Mononuclear cell (primary cell): ENCODE results near the gene SUSD2. TPM values are rescaled to one million over a fixed set of nuclear protein-coding genes. Genes with fewer than 3 reads are reported as not detected.
"Not testable (repeated sequence)": the region's sequence is repeated elsewhere in the genome, so short reads cannot be mapped to it uniquely, and the experiment has no call there.

Source experiments
- H3K27me3 ChIP-seq: 2 replicates; pipeline ENCODE4 v1.6.0; 2011; ENCODE audit warnings: low read length, control low read depth; ENCODE audit not compliant: insufficient read depth
- H3K4me1 ChIP-seq: 2 replicates; pipeline ENCODE4 v1.5.1; 2011; ENCODE audit warnings: mild to moderate bottlenecking, low read length, control low read depth; ENCODE audit not compliant: insufficient read depth
- H3K4me3 ChIP-seq: 2 replicates; pipeline ENCODE4 v1.5.1; 2011; ENCODE audit warnings: mild to moderate bottlenecking, low read length, moderate library complexity
- H3K9me3 ChIP-seq: 2 replicates; pipeline ENCODE4 v1.5.1; 2011; ENCODE audit warnings: low read depth, mild to moderate bottlenecking, control low read depth, low read length
- total RNA-seq: library from RNA; depleted of rRNA; stranded (reverse); fragments of >200 nt; gene quantifications from one replicate; pipeline ENCODE4 v1.2.3, GENCODE V29; 2012

Gene SUSD2
- total RNA-seq, 1 donor, result 0.31 TPM

DNA sequence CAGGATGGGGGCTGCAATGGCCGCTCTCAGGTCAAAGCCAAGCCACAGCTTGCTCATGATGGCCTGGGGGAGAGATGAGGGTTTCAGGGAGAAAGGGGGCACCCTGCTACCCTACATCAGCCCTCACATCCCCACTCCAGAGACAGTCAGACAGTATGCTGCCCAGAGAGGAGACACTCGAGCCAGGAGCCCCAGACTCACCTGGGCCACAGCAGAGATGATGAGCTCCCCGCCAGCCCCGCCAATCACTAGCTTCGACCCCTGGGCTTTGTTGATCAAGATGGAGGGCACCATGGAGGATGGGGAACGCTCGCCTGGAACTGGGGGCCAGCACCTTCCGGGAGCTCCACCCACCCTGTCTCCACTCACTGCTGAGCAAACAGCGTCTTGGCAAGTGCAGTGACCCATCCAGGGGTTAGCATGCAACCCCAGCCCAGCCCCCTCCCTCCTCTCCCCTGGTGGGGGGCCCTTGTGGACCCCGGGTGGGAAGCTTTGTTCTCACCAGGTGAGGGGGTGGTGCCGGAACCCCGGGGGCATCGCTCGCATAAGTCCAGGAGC is 43.8 kb downstream of the SUSD2 start:
- Histone ChIP-seq H3K4me1 (no peaks in the 10 kb centered on the region), H3K4me3 (no peak overlapping the region), H3K27me3 (no peaks in the 10 kb centered on the region), H3K9me3 (no peaks in the 10 kb centered on the region)

DNA sequence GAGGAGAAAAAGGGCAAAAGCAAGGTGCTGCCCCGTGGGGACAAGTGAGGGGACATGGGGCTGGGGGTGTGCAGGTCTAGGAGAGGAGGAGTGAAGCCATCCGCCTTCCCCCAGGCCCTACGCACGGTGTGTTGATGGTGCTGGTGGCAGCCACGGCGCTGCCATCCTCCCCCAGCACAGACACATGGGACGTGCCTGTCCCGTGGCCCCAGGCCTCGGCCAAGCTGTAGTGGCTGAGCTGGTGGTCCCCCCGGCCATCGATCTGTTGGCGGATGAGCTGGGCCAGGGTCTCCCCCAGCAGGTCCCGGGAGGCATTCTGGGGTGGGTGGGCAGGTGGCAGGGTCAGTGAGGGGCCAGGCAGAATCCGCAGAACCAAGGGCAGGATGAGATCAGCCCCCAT is 44.7 kb downstream of the SUSD2 start:
- no peak overlapping the region for H3K4me3 ChIP-seq
- no peaks in the 10 kb centered on the region for H3K9me3 ChIP-seq
- no peaks in the 10 kb centered on the region for H3K4me1 ChIP-seq
- no peaks in the 10 kb centered on the region for H3K27me3 ChIP-seq

DNA sequence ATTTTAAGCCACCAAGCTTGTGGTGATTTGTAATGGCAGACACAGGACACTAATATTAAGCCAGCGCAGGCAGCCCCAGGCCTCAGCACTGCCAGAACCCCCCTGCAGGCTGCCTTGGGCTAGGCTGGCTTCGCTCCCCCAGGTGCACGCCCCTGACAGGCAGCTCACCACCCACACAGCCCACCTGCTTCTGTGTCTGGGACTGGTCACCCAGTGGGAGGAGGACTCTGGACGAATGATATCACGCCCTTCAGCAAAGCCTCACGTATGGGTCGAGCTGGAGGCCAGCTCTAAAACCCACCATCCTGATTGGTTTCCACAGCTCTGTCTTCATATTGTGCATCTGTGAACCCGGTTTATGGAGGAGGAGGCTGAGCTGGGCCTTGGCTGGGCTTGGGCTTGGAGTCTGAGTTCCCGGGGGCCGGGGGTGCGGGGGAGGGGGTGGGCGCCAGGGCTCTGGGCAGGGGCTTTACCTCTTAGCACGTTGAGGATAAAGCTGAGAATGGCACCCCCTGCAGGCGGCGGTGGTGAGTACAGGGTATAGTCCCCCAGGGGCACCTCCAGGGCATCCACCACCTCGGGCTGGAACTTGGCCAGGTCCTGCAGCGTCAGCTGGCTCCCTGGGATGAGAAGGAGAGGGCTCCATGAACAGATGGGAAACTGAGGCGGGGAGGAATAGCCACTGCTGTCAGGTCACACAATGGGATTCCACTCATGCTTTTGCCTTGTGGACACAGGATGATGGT is 49.8 kb downstream of the SUSD2 start:
- no peaks in the 10 kb centered on the region for H3K4me1 ChIP-seq
- H3K27me3 ChIP-seq, result no peaks in the 10 kb centered on the region
- no peaks in the 10 kb centered on the region for H3K9me3 ChIP-seq
- H3K4me3 ChIP-seq, result no peak overlapping the region

DNA sequence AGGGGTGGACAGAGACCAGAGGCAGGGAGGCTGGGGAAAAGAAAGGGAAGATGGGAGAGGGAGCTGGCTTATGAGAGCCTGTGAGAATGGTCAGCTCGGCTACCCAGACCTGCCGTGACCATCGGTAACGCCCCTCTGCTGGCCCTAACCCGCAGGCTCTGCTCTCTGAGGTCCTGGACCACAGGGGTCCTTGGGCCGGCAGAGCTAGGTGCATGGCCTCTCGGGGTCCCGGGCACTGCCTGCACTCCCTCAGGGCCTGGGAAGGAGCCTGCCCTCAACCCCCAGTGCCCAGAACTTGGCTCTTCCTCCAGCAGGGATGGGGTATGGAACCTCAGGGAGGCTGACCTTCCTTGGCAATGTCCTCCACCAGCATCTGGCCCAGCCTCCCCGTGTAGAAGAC is 50.4 kb downstream of the SUSD2 start:
- H3K27me3 ChIP-seq, result no peaks in the 10 kb centered on the region
- no peak overlapping the region for H3K4me3 ChIP-seq
- no peaks in the 10 kb centered on the region for H3K4me1 ChIP-seq
- H3K9me3 ChIP-seq, result no peaks in the 10 kb centered on the region

DNA sequence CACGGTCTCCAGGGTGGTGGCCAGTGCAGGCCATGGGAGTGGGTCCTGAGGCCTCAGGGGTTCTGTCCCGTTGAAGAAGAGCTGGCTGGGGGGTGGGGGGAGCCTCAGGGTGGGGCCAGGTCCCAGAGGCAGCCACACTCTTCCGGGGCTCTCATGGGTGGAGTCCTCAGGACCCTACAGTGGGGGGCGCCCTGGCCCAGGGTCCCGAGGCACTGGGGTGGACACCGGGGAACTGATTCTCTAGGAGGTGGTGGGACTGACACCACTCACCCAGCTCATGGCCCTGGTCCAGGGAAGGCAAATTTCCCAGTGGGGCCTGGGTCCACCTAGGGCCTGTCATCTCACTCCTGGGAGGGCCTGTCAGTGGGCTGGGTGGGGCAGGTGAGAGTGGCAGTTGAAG is 50.8 kb downstream of the SUSD2 start:
- H3K27me3 ChIP-seq, result no peaks in the 10 kb centered on the region
- no peaks in the 10 kb centered on the region for H3K9me3 ChIP-seq
- no peak overlapping the region for H3K4me3 ChIP-seq
- H3K4me1 ChIP-seq, result no peaks in the 10 kb centered on the region

DNA sequence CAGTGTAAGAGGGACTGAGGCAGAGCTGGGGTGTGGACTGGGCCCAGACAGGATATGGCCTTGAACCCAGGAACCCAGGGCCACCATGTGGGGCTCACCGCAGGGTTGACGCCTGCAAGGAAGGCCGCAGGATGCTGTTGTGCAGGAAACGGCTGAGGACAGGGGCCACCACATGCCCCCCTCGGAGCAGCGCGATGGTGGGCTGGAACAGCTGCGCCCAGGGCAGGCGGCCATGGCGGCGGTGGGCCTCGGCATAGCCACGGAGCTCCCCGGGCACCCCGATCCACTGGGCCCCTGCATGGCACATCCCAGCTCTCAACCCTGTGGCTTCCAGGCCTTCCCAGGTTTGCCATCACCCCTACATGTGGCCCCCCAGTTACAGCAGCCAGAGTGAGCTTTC is 51.4 kb downstream of the SUSD2 start:
- Histone ChIP-seq H3K4me1 (no peaks in the 10 kb centered on the region), H3K9me3 (no peaks in the 10 kb centered on the region)

DNA sequence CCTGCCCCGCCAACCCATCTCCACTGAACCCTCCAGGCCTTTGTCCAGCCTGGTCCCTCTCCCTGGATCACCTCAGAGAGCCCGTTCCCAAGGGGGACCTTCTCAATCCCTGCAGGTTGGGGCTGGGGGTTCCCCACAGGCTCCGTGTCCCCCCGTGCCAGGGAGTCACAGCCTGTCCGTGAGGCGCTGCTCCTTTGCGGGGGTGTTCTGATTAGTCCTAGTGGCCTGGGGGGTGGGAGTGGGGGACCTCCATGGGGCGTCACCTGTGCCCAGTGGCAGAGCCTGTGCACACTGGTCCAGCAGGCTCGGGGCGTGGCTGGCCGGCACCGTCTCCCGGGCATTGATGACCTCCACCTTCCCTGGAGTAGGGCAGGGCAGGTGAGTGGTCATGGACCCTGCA is 51.9 kb downstream of the SUSD2 start:
- H3K4me1 ChIP-seq, result no peaks in the 10 kb centered on the region
- no peaks in the 10 kb centered on the region for H3K27me3 ChIP-seq
- H3K4me3 ChIP-seq, result no peak overlapping the region
- H3K9me3 ChIP-seq, result no peaks in the 10 kb centered on the region

More for the DNA sequence above, 51.4 kb downstream of the SUSD2 start:
- no peaks in the 10 kb centered on the region for H3K27me3 ChIP-seq
- H3K4me3 ChIP-seq, result no peak overlapping the region

DNA sequence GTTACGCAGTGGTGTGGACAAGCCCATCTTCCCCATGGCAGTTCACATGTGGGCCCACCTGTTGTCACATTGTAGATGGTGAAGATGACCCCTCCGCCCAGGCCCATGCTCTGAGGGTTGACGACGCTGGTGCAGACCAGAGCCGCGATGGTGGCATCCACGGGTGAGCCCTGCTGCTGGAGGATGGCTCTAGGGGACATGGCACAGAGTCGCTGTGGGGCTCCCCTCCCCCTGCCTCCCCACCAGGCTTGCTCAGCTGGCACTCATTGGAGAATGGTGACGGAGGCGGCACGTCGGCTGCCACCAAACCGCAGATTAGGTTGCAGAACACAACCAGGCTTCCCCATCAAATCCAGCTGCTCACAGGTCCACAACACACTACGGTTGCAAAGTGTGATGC is 52.5 kb downstream of the SUSD2 start:
- H3K9me3 ChIP-seq, result no peaks in the 10 kb centered on the region
- no peak overlapping the region for H3K4me3 ChIP-seq
- no peaks in the 10 kb centered on the region for H3K27me3 ChIP-seq
- no peaks in the 10 kb centered on the region for H3K4me1 ChIP-seq

DNA sequence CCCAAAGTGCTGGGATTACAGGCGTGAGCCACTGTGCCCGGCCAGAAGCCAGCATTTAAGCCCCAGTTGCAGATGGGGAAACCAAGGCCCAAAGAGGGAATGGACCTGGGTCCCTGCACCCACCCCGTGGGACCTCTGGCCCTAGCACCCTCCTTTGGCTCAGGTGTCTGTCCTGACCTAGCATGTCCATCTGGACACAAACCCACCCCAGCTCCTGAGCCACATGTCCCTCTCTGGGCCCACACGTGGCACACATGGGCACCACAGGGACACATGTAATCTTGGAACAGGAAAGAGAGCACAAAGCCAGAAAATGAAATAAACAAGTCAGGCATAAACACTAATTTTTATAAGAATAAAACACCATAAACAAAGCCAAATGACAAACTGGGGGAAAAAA is 54.0 kb downstream of the SUSD2 start:
- Histone ChIP-seq H3K27me3 (no peaks in the 10 kb centered on the region), H3K4me3 (no peak overlapping the region), H3K9me3 (no peaks in the 10 kb centered on the region), H3K4me1 (no peaks in the 10 kb centered on the region)

DNA sequence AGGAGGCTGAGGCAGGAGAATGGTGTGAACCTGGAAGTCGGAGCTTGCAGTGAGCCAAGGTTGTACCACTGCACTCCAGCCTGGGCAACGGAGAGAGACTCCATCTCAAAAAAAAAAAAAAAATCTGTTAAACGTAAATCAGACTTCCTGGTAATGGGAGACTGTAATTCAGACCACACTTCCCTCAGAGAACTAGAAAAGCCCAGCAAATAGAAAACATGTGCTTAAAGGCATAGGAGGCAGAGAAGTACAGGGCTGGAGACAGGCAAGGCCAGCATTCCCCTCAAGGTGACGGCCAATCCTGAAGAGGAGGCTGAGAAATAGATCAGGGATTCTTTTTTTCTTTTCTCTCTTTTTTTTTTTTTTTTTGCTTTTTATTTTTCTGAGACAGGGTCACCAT is 55.4 kb downstream of the SUSD2 start:
- Histone ChIP-seq H3K9me3 (no peaks in the 10 kb centered on the region), H3K27me3 (no peaks in the 10 kb centered on the region), H3K4me1 (peaks cover 6% of the 10 kb centered on the region), H3K4me3 (no peak overlapping the region)

DNA sequence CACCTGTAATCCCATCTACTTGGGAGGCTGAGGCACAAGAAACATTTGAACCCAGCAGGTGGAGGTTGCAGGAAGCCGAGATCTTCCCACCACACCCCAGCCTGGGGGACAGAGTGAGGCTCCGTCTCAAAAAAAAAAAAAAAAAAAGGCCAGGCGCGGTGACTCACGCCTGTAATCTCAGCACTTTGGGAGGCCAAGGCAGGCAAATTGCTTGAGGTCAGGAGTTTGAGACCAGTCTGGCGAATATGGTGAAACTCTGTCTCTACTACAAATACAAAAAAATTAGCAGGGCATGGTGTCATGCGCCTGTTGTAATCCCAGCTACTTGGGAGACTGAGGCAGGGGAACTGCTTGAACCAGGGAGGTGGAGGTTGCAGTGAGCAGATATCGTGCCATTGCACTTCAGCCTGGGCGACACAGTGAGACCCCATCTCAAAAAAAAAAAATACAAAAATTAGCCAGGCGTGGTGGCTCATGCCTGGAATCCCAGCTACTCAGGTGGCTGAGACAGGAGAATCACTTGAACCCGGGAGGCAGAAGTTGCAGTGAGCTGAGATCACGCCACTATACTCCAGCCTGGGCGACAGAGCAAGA is 56.9 kb downstream of the SUSD2 start:
- peaks cover 19% of the 10 kb centered on the region for H3K4me1 ChIP-seq
- H3K4me3 ChIP-seq, result not testable (repeated sequence)

More for the DNA sequence above, 56.9 kb downstream of the SUSD2 start:
- not testable (repeated sequence) for H3K27me3 ChIP-seq, H3K9me3 ChIP-seq

Other genes starting within 250 kb of the SUSD2 start
- gene GSTT2B, start 220.3 kb upstream of the SUSD2 start, total RNA-seq, result not detected
- gene DDTL, start 214.6 kb upstream of the SUSD2 start, total RNA-seq, result 3.8 TPM
- 45.8 TPM for gene DDT, start 207.0 kb upstream of the SUSD2 start, total RNA-seq
- not detected for gene GSTT2, start 201.4 kb upstream of the SUSD2 start, total RNA-seq
- gene GSTT4, start 176.0 kb upstream of the SUSD2 start, total RNA-seq, result not detected
- gene CABIN1, start 170.2 kb upstream of the SUSD2 start, total RNA-seq, result 49.7 TPM
- gene GGT5, start 63.6 kb downstream of the SUSD2 start, total RNA-seq, result 0.31 TPM
- gene SPECC1L, start 89.3 kb downstream of the SUSD2 start, total RNA-seq, result 18.3 TPM
- 34.3 TPM for gene ADORA2A, start 246.1 kb downstream of the SUSD2 start, total RNA-seq